Stimulated activated CD8-positive, alpha-beta memory T cell treated with anti-CD3 and anti-CD28 coated beads, Interleukin-15, amount 100 ng/mL, for 48 hours (primary cell): ENCODE results near the gene GBX2.

ENCODE experiments used
- DNase-seq, 2 donors: peaks; one replicate each; pipeline ENCODE4 v3.0.0-alpha.2; 2020; ENCODE audit warnings: low read depth in 2 of 2

GBX2 gene

DNA sequence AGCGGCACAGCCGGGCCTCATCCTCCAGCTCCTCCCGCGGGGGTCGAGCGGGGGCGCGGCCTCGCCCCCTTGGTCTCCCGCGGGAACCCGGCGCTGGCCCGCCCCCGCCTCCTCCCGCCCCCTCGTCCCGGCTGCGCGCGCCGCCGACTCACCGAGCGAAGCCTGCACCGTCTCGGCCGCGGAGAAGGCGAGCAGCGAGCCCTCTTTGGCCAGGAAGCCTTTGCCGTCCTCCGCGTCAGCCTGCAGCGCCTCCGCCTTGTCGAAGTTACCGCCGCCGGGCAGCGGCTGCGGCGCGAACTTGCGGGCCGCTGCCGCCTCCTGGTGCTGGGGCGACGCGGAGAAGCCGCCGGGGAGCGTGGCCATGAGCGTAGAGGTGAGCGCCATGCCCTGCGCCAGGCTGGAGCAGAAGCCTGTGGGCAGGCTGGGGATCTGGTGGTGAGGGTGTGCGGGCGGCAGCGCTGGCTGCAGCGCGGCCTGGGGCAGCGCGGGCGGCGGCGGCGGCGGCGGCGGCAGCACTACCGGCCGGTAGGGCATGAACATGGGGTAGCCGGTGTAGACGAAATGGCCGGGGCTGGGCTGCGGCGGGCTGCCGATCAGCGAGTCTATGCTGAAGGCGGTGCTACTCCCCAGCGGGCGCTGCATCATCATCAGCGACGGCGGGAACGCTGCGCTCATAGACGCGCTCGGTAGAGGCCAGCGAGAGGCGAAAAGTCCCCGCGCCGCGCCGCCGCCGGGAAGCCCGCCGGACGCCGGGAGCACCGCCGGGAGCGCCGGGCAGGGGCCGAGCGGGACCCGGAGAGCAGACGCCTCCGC, 683 bp downstream of the GBX2 start:
- no peak for DNase-seq

DNA sequence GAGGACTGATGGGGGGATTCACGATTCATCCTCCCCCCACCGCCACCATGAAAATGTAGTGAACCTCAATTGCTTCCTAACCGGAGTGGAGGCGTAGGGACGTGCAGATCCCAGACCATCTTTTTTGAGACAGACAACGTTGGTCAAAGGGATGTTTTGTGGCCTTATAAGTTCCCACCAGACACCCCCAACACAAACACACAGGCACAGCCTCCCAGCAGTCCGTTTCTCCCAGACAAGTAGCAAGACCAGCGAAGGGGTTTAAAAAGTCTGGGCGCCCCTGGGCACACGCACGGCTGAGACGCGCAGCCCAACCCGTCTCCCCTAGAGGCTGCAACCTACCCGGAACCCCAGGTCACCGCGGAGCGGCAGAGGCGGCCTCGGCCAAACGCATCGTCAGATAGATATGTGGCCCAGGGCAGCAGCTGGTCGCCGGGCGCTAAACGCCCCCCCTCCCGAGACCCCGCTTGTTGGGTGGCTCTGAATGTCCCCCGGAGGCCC, 1.3 kb downstream of the GBX2 start:
- DNase-seq, result no peak

DNA sequence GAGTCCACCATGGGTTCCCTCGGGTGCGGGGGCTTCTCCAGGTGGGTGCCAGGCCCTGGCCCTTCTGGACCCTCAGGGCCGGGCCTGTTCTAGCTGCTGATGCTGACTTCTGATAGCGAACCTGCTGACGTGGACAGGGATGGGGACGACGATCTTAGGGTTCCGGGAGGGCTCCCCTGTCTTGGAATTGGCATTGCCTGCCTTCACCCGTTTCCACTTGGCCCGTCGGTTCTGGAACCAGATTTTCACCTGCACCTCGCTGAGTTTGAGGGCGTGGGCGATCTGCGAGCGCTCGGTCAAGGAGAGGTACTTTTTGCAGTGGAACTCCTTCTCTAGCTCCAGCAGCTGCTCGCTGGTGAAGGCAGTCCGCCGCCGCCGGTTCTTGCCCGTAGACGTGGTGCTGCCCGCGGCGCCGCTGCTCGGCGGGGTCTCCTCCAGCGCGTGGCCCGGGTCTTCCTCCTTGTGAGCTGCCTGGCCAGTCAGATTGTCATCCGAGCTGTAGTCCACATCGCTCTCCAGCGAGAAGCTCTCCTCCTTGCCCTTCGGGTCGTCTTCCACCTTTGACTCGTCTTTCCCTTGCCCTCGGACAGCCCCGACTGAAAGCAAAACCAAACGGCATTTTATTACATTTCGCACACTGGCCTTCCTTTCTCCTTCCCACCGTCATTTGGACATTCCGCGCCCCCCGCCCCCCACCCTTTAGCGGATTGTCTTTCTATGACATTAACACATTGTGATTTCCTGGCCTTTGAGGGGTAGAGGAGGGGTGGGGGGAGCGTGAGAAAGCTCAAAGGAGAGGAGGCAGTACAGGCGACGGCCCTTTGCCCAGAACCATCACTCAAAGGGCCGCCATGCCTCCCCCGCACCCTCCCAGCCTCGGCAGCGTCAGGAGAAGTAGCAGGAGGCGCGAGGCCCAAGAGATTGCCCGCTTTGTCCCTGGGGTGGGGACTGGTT, 2.1 kb downstream of the GBX2 start:
- no peak for DNase-seq

DNA sequence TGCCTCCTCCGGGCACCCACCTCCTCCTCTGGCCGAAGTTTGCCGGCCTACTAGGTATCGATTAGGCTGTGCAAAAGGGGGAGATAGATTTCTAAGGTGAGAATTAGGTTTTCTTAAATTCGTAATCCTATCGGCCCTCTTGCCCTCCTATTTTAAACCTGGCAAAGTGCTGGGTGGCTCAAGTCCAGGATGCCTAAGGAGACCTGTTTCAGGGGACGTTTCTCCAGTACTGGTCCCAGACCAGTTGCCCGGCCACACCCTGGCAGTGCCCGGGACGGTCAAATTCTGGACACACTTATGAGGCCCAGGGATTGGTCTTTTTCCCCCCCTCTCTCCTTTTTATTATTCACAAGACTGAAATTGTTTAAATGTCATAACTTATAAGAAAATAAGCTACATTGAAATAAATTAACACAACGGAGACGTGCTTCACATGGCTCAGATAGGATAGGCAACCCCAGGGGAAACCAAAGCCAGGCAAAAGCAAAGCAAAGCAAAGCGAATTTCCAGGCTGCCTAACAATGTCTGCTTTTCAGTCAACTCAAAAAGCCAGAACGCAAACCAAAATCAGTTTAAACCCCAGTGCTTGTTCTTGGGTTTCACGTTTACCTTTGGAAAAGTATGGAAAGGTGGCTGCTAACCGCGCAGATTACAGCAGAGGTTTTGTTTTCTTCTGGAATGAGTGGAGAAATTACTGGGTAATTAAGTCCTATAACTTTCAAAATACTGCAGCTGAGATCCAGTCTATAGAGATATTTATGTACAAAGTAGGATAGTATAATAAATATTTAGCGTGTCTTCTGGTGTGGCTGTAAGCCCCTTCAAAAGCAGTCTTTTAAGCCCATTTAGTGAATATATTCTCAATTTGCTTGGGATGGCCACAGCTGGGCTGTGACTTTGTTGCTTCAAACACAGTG, 3.0 kb downstream of the GBX2 start:
- no peak for DNase-seq

DNA sequence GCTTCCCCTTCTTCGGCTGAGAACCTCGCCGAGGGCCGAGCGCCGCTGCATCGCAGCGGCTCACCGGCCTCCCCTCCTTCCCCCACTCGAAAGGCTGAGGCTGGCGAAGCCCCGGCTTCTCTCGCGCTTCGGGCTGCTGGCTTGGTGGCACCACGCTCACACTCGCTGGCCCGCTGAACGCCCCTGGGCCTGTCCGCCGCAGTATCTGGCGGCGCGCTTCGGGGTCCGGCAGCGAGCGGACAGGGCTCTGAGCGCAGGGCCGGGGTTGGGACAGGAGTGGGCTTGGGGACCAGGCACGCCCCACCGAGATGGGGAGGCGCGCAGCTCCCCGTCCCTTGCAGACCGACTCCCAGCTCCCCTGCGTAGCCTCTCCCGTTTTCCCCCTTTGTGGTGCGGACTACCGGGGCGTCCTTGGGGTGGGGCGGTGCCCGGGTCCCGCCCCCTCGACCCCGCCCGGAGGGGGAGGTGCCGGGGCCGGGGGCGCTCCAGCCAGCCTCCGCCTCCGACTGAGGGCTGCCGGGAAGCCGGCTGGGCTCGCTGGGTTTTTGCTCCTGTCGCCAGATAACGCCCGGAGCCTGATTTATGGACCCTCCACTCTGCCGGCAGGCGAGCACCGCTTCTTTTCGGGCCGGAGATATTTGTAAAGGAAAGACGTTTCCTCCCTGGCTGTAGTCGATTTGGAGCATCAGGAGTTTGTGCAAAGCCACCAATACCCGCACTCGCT, 3.8 kb downstream of the GBX2 start:
- no peak for DNase-seq

DNA sequence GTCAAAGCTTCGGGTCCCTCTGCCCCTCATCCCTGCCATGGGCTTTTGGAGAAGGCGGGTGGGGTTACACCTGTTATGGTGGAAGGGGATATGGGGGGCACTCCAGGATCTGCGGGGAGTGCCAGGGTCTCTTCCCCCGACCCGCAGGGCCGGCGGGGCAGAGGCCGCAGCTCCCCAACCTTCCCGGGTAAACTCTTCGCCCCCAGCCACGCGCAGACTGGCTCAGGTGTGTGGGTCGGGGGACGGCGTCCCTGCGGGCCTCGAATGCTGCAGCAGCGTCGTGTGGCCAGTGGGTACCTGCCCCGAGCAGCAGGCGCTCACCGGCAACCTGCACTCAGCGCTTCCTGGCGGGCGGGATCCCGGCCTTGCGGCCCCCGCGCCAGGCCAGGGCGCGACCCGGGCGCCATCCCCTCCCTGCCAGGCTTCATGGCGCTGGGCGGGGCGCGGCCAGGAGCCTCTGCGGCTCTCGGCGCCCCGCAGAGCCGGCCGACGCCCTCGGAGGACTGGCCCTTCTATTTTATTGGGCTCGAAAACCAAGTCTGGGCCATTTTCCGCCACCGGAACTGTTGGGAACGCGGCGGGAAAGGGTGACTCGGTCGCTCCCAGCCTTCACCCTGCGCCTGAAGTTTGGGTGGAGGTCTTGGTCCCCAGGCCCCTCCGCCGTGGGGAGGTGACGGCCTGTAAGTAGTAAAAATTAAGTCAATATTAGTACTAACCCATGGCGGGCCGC, 4.5 kb downstream of the GBX2 start:
- no peak for DNase-seq

DNA sequence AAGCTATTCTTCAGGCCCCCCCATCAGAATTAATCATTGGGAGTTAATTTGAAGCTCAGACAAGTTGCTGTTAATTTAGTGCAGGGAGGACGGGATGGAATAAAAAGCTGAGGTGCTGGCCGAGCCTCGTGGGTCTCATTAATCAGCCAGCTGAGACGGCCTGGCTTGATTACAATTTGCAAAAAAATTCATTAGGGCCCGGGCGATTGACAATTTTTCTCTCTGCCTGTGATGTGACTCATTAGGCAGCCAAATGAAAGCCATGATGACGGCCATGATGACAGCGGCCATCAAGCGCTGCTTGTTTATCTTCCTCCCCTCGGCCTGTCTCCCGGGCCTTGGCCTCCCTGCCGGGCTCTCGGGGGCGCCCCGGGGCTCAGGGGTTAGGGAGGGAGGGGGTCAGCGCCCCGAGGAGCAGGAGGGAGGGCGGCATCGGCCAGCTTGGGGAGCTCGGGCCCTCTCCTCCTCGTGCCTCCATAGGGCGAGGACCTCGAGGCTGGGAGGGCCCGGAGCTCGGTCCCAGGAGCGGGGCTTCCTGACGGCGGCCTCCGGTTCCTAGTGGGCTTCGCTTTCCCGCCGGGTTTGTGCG, 5.2 kb downstream of the GBX2 start:
- DNase-seq, result no peak

DNA sequence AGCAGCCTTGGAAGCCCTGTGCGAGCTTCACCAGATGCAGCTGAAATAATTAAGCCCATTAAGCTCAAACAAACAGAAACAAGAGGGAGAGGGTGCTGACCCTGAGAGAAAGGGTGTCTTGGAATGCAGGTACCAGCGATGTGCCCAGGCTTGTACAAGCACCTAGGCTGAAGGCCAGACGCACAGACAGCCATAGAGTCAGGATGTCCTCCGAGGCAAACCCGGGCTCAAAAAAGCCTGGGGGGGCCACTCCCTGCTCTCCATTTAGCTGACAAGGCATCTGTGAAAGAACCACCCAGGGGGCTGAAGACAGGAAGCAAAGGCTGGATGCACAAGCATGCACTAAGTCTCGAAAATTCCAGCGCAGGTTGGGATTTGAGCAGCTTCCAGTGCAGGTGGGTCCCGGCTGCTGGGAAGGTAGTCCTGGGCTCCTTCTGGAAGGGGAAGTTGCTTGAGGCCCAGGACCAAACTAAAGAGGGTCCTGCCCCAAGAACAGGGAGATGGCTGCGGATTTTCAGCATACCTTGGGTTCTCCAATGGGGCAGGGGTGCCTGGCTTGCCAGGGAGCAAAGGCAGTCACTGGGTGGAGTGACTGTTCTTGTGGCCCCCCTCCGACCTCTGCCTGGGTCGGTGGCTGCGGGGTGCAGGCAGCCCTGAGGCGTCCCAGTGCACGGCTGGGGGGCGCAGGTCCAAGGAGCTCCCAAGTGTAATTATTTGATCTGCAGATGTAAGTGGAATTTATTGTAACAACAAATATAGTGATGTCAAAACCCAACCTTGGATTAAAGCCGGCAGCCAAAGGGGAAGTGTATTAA, 5.9 kb downstream of the GBX2 start:
- DNase-seq, result no peak

DNA sequence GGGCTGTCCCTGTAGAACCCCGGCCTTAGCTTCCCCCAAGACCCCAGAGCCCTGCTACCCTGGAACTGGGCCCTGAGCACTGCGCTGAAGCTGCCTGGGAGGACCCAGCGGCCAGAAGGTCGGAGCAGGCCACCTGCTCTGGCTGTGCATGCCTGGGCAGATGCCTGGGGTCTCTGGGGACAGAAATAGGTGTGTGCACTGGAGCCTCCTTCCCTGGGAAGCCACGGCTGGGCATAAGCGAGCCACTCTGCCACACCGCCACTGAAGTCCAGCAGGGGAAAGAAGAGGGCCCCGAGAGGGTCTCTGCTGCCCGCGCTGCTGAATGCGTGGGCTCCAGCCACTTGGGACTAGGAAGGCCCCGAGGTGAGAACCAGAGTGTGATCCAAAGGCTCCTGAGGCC, 6.7 kb downstream of the GBX2 start:
- no peak for DNase-seq

DNA sequence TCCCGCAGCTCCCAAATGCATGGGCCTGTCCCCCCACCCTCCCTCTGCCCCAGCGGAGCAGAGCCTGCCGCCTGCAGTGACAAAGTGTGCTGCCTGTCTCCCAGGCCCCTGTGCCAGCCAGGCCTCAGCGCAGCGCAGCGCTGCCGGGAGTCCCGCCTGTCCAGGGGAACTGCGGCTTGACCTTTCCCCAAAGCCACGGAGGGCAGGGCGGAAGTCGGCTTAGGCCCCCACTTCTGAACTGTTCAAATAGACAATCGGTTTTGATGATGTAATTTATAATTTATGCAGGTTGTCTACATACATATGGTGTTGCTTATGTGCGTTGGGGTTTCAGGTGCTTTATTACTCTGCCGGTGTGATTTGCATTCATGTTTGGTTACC, 7.1 kb downstream of the GBX2 start:
- no peak for DNase-seq

DNA sequence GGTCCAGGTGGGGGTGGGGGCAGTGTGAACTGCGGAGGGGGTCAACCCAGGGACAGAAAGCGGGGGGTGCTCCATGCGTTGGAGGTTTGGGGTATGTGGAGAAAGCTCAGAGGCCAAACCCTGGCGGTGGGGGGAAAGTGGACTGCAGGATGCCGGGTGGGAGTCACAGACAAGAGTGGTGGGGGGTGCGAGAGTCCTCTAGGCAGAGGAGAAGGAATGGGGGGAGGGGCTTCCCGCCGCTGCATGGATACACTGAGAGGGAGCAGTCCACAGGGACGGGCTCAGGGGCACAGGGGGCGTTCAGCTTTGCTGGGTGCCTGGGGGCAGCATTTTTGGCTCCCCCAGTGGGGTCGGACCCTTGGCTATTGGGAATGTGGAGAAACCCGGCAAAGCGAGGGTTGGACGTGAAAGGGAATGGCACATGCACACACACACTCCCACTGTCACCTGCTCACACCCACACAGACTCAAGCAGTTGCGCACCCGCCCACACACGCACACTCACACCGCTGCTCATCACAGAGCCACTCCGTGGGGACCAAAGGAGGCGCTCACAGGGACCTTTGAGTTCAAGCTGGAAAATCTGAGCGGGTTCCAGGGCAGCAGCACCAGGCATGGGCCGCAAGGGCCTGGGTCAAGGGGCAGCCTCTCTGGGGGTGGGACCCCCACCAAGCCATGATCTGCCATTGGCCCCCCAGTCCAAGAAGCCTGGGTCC, 7.7 kb downstream of the GBX2 start:
- DNase-seq, result no peak

DNA sequence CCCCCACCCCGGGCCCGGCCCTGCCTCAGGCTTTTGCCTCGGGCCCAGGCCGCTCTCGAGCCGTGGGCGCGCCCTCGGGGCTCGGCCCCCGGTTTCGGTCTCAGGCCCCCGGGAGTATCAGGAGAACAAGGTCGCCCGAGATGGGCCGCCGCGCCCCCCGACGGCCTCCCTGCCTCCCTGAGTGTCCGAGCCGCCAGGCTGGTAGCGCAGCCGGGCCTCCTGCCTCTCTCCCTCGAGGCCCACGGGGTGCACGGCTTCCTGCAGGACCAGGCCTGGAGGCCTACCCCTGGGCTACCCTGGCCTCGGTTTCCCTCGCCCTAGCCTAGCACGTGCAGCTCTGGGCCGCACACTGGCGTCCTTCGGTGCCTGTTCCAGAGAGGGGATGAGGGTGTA, 8.4 kb downstream of the GBX2 start:
- no peak for DNase-seq

DNA sequence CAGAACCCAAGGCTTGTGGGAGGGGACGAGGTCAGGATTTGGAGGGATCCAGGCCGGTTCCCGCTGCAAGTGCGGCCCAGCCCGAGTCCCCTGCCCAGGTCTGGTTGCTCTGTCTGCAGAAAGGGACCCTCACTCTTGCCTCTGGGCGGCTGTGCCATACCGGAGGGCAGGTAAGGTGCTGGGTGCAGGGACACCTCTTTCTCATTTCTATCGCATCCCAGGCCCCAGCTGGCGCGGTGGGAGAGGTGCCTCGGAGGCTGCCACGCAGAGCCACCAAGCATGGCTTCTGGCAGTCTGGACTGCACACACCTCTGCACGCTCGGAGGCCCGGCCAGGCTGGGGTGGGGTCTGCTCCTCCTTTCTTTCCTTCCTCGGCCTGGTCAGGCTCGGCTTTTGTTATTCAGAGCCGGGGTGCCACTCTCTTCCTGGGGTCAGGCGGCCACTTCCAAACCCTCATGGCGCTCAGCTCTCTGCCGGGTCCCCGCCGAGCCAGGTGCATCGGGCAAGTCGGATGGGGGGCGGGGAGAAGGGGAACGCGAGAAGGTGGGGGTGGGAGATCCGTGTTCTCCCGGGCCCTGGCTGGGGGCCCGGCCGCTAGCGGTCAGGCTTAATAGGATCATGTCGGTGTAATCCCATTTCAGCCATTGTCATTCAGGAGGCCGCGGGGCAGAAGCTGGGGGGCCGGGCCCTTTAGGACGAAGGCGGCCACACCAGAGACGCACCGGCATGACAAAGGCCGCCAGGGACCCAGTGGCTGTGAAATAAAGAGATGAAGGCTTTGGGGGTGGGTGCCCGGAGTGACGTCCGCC, 9.0 kb downstream of the GBX2 start:
- no peak for DNase-seq

DNA sequence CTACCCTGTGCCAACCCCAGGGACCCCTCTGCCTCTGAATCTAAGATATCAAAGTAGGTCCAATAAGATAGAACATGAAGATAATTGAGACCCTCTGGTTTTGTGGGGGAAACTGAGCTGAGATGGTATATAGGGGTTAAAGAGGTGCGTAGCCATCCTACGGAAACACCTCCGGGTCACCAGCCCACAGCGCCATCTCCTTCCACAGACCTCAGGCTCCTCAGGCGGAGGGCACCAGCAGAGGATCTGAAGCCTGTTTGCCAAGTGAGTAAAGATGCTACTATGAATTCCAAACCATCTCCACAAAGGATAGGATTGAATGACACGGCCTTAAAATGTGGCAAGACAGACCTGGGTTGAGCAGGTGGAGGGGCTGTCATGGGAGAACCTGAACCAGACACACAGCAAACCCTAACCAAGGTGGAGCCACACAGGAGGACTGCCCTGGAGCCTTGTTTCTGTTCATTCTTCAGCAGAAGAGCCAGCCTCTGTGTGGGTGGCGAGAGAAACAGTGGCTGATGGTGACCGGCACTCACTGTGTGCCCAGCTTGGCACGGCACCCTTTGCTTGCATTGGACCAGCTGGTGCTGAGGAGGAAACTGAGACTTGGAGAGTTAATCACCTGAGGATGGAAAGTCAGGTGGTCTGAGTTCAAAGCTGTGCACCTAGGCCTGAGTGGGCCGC, 10.2 kb downstream of the GBX2 start:
- no peak for DNase-seq

DNA sequence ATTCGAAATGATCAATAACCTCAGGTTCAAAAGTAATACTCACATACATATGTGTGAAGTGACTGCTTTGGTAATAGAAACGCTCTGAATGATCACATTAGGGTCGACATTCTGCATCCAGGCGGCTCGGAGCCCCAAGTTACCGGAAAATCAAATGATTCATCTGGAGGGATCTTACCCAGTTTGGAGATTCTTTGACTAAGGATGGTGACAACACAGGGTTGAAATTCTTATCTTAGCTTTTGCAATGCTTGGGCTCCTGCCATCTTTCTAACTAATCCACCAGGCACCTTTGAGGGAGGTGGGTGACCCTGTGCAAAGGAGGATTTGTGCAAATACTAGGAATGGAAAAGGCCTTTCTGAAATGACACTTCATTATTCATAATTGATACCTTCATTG, 10.8 kb downstream of the GBX2 start:
- no peak for DNase-seq

DNA sequence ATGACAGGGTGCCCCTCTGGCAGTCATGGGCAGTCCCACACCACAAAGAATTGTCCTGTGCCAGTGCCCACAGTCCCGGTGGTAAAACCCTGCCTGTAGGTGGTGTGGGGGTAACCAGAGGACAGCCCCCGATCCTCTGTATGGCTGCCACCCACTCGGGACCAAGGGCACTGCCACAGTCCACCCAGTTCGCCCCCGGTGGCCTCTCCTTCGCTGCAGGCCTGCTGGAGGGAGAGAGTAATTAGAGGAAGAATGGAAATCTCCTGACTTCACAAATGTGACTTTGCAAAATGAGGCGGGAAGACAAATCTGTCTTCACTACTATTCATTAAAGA, 11.4 kb downstream of the GBX2 start:
- no peak for DNase-seq
